Liver (tissue), 9 donors: ENCODE results near the gene NKD1. TPM values are rescaled to one million over a fixed set of nuclear protein-coding genes. Genes with fewer than 3 reads are reported as not detected.

Experiments used
- DNase-seq: peaks from one replicate; pipeline ENCODE4 v3.0.0-alpha.2; 2017; ENCODE audit warnings: low spot score
- H3K27ac ChIP-seq, 2 donors: one replicate each; pipeline ENCODE4 v1.7.0; 2013; ENCODE audit warnings: inconsistent platforms in 2 of 2, low read length in 2 of 2, control low read depth in 1 of 2, low read depth in 1 of 2, mild to moderate bottlenecking in 1 of 2
- H3K27me3 ChIP-seq, 4 donors: one replicate each; pipeline versions ENCODE4 v1.6.1 to v1.7.0; 2013; ENCODE audit warnings: low read length in 3 of 4, inconsistent platforms in 1 of 4, mild to moderate bottlenecking in 1 of 4, moderate library complexity in 1 of 4; ENCODE audit not compliant: control insufficient read depth in 4 of 4, insufficient read depth in 4 of 4
- H3K36me3 ChIP-seq, 4 donors: one replicate each; pipeline versions ENCODE4 v1.6.1 to v1.7.0; 2013; ENCODE audit warnings: low read length in 3 of 4, mild to moderate bottlenecking in 3 of 4, low read depth in 1 of 4, moderate library complexity in 1 of 4; ENCODE audit not compliant: control insufficient read depth in 4 of 4, insufficient read depth in 3 of 4
- H3K4me1 ChIP-seq, 4 donors: one replicate each; pipeline versions ENCODE4 v1.6.1 to v1.7.0; 2013; ENCODE audit warnings: low read length in 3 of 4, mild to moderate bottlenecking in 3 of 4, moderate library complexity in 1 of 4; ENCODE audit not compliant: control insufficient read depth in 4 of 4, insufficient read depth in 4 of 4
- H3K4me3 ChIP-seq, 3 donors: one replicate each; pipeline versions ENCODE4 v1.6.1 to v1.7.0; 2013; ENCODE audit warnings: low read length in 3 of 3, control low read depth in 1 of 3, low read depth in 1 of 3, mild to moderate bottlenecking in 1 of 3
- H3K9ac ChIP-seq, 2 donors: one replicate each; pipeline ENCODE4 v1.7.0; 2013; ENCODE audit warnings: low read length in 2 of 2, mild to moderate bottlenecking in 2 of 2, moderate library complexity in 2 of 2, control low read depth in 1 of 2, low read depth in 1 of 2
- H3K9me3 ChIP-seq, 4 donors: one replicate each; pipeline versions ENCODE4 v1.6.1 to v1.7.0; 2013; ENCODE audit warnings: low read length in 3 of 4; ENCODE audit not compliant: control insufficient read depth in 4 of 4
- ATF3 ChIP-seq: IDR thresholded peaks from 2 replicates; pipeline ENCODE4 v1.6.1; 2016; ENCODE audit warnings: antibody characterized with exemption
- CTCF ChIP-seq: fragments of 150-350 bp; IDR thresholded peaks from 2 replicates; pipeline ENCODE4 v1.5.1; 2017; ENCODE audit warnings: improper control_type of control experiment, low read depth, low read length; ENCODE audit not compliant: missing input control
- EGR1 ChIP-seq, 2 donors: IDR thresholded peaks; 2 replicates each; pipeline ENCODE4 v1.6.1; 2016 to 2018; ENCODE audit warnings: antibody characterized with exemption in 2 of 2, low read depth in 2 of 2
- FOXA2 ChIP-seq: IDR thresholded peaks from 2 replicates; pipeline ENCODE4 v1.6.1; 2016; ENCODE audit warnings: antibody characterized with exemption
- HNF4A ChIP-seq, 2 donors: conservative IDR thresholded peaks; 2 replicates each; pipeline ENCODE4 v1.6.1; 2016; ENCODE audit warnings: antibody characterized with exemption in 2 of 2, mild to moderate bottlenecking in 2 of 2
- HNF4G ChIP-seq: IDR thresholded peaks from 2 replicates; pipeline ENCODE4 v1.6.1; 2016; ENCODE audit warnings: antibody characterized with exemption
- JUND ChIP-seq, 2 donors: IDR thresholded peaks; 2 replicates each; pipeline ENCODE4 v1.6.1; 2016; ENCODE audit warnings: antibody characterized with exemption in 2 of 2
- MAX ChIP-seq: IDR thresholded peaks from 2 replicates; pipeline ENCODE4 v1.6.1; 2016; ENCODE audit warnings: antibody characterized with exemption
- NR2F2 ChIP-seq: IDR thresholded peaks from 2 replicates; pipeline ENCODE4 v1.6.1; 2016; ENCODE audit warnings: antibody characterized with exemption
- RAD21 ChIP-seq, 2 donors: IDR thresholded peaks; 2 replicates each; pipeline ENCODE4 v1.6.1; 2016; ENCODE audit warnings: antibody characterized with exemption in 2 of 2, mild to moderate bottlenecking in 2 of 2
- REST ChIP-seq: IDR thresholded peaks from 2 replicates; pipeline ENCODE4 v1.6.1; 2016; ENCODE audit warnings: antibody characterized with exemption, mild to moderate bottlenecking
- RXRA ChIP-seq, 2 donors: IDR thresholded peaks; 2 replicates each; pipeline ENCODE4 v1.6.1; 2017 to 2018; ENCODE audit warnings: antibody characterized with exemption in 2 of 2, mild to moderate bottlenecking in 1 of 2
- SP1 ChIP-seq: IDR thresholded peaks from 2 replicates; pipeline ENCODE4 v1.6.1; 2018; ENCODE audit warnings: antibody characterized with exemption, mild to moderate bottlenecking
- YY1 ChIP-seq: IDR thresholded peaks from 2 replicates; pipeline ENCODE4 v1.6.1; 2016; ENCODE audit warnings: antibody characterized with exemption, mild to moderate bottlenecking
- WGBS: extraction: QIAGEN DNeasy Blood & Tissue Kit; methylation state at CpG from one replicate; pipeline ENCODE4 v1.1.7; 2013; 5-methylcytosine and 5-hydroxymethylcytosine counted together
- polyA plus RNA-seq, 2 donors: library from polyadenylated mRNA; stranded (reverse) in 1 of 2; unstranded in 1 of 2; fragments of 200-250 nt in 1 of 2; fragments of >200 nt in 1 of 2; fragmentation: Nextera tagmentation in 1 of 2; extraction: Ambion mirVana in 1 of 2; gene quantifications; one replicate each; pipeline versions ENCODE4 v1.2.1 to v1.2.3, GENCODE V29; 2013 to 2015
- total RNA-seq, 2 donors: library from RNA; depleted of rRNA; stranded (reverse); fragments of >200 nt; gene quantifications; one replicate each; pipeline ENCODE4 v1.2.3, GENCODE V29; 2014
- donor health status: healthy.
- donor health status: healthy.
- donor health status: healthy.
- donor health status: healthy.
- donor health status: healthy.

Gene NKD1
- total and polyA plus RNA-seq, 4 donors, result 0.28 to 3.5 (median 0.85) TPM

- Histone ChIP-seq H3K4me3 (no peak overlapping the region), H3K4me1 (no peaks in the 10 kb centered on the region), H3K27me3 (no peaks in the 10 kb centered on the region), H3K36me3 (no peaks in the 10 kb centered on the region), H3K9ac (no peak overlapping the region), H3K9me3 (no peaks in the 10 kb centered on the region), H3K27ac (no peak overlapping the region)
- DNase-seq, result no peak
- TF ChIP-seq CTCF, result no peak
- TF ChIP-seq MAX, result no peak
- TF ChIP-seq JUND (IDR thresholded peaks at IDR 0.05), result no peak
- TF ChIP-seq YY1, result no peak
- TF ChIP-seq FOXA2, result no peak
- no peak for TF ChIP-seq HNF4A (conservative IDR thresholded peaks at IDR 0.05)
- 91% methylated on average over 7 of the region's 7 CpGs for WGBS
Measured at GRCh38 chr16:50634090-50634489, 85.9 kb downstream of the NKD1 start.

GRCh38 chr16:50634947-50635346 is 86.8 kb downstream of the NKD1 start:
- Histone ChIP-seq H3K4me1 (no peaks in the 10 kb centered on the region), H3K4me3 (no peak overlapping the region), H3K9me3 (no peaks in the 10 kb centered on the region), H3K27ac (no peak overlapping the region), H3K27me3 (no peaks in the 10 kb centered on the region), H3K9ac (no peak overlapping the region), H3K36me3 (no peaks in the 10 kb centered on the region)
- WGBS, result 88% methylated on average over 1 of the region's 1 CpG
- TF ChIP-seq HNF4G, result no peak
- TF ChIP-seq RXRA (IDR thresholded peaks at IDR 0.05), result no peak
- TF ChIP-seq CTCF, result no peak
- no peak for DNase-seq

- H3K27ac ChIP-seq, result no peak overlapping the region
- DNase-seq, result no peak
- H3K4me1 ChIP-seq, result no peaks in the 10 kb centered on the region
- TF ChIP-seq SP1 (no peak), REST (no peak), RXRA (IDR thresholded peaks at IDR 0.05) (no peak), MAX (no peak), RAD21 (IDR thresholded peaks at IDR 0.05) (no peak), EGR1 (IDR thresholded peaks at IDR 0.05; ENCODE audit: low read depth in 2 of 2) (no peak), NR2F2 (no peak), HNF4G (no peak), ATF3 (no peak), FOXA2 (no peak), JUND (IDR thresholded peaks at IDR 0.05) (no peak), CTCF (no peak)
- 77% methylated on average over 17 of the region's 17 CpGs for WGBS
- no peak overlapping the region for H3K9ac ChIP-seq
- H3K27me3 ChIP-seq, result no peaks in the 10 kb centered on the region
- no peak overlapping the region for H3K4me3 ChIP-seq
- H3K9me3 ChIP-seq, result no peaks in the 10 kb centered on the region
- H3K36me3 ChIP-seq, result no peaks in the 10 kb centered on the region
Measured at GRCh38 chr16:50635505-50636392, 87.6 kb downstream of the NKD1 start.
